BJ (cell line): ENCODE measurements around the gene FRMD3. TPM values are rescaled to one million over a fixed set of nuclear protein-coding genes. Genes with fewer than 3 reads are reported as not detected.

Experiments
- CTCF ChIA-PET: fragments of 350-600 bp; formaldehyde crosslinking; extraction: SDS; loops from one replicate; lab custom pipeline; 2021; ENCODE audit warnings: antibody characterized with exemption, inconsistent platforms; lab: Yijun Ruan, JAX
- POLR2A ChIA-PET: fragments of 300-600 bp; sonication (Branson Sonifier 250); formaldehyde crosslinking; extraction: SDS; loops from one replicate; lab custom pipeline; 2021; ENCODE audit warnings: antibody characterized with exemption; lab: Charles Lee
- DNase-seq: peaks from one replicate; pipeline ENCODE4 v3.0.0-alpha.2; 2011; ENCODE audit warnings: low read depth
- H3K27me3 ChIP-seq: 2 replicates; pipeline ENCODE4 v1.6.0; 2011; ENCODE audit warnings: low read length; ENCODE audit not compliant: control insufficient read depth, insufficient read depth
- H3K36me3 ChIP-seq: 2 replicates; pipeline ENCODE4 v1.5.1; 2011; ENCODE audit warnings: low read length; ENCODE audit not compliant: control insufficient read depth, insufficient read depth
- H3K4me3 ChIP-seq: 2 replicates; pipeline ENCODE4 v1.5.1; 2011; ENCODE audit warnings: low read depth, mild to moderate bottlenecking, control low read depth, low read length
- polyA plus RNA-seq: library from polyadenylated mRNA; depleted of rRNA; stranded (reverse); fragments of >200 nt; gene quantifications from 2 replicates; pipeline ENCODE4 v1.2.3, GENCODE V29; 2011
- TF ChIP-seq, protein P1 (sequence below): IDR thresholded peaks from 2 replicates; pipeline ENCODE4 v1.5.1; 2011; ENCODE audit warnings: low read depth, mild to moderate bottlenecking, control low read depth, inconsistent platforms, low read length, moderate library complexity; ENCODE audit not compliant: insufficient read depth

The FRMD3 gene
- polyA plus RNA-seq, 1 experiment, result 0.10 TPM

GRCh38 chr9:83572524-83572923 is 34.3 kb upstream of the FRMD3 start:
- no peak for DNase-seq
- Histone ChIP-seq H3K36me3 (no peaks in the 10 kb centered on the region), H3K4me3 (no peak overlapping the region), H3K27me3 (no peaks in the 10 kb centered on the region)
- CTCF ChIA-PET, result no interaction called here
- POLR2A ChIA-PET, result no interaction called here
- TF ChIP-seq, protein P1, sequence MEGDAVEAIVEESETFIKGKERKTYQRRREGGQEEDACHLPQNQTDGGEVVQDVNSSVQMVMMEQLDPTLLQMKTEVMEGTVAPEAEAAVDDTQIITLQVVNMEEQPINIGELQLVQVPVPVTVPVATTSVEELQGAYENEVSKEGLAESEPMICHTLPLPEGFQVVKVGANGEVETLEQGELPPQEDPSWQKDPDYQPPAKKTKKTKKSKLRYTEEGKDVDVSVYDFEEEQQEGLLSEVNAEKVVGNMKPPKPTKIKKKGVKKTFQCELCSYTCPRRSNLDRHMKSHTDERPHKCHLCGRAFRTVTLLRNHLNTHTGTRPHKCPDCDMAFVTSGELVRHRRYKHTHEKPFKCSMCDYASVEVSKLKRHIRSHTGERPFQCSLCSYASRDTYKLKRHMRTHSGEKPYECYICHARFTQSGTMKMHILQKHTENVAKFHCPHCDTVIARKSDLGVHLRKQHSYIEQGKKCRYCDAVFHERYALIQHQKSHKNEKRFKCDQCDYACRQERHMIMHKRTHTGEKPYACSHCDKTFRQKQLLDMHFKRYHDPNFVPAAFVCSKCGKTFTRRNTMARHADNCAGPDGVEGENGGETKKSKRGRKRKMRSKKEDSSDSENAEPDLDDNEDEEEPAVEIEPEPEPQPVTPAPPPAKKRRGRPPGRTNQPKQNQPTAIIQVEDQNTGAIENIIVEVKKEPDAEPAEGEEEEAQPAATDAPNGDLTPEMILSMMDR, result no peak

- POLR2A ChIA-PET, result no interaction called here
- CTCF ChIA-PET, result no interaction called here
These were observed 32.2 kb upstream of the FRMD3 start for GRCh38 chr9:83570359-83570758.

GRCh38 chr9:83569326-83569725 is 31.1 kb upstream of the FRMD3 start:
- Histone ChIP-seq H3K36me3 (no peaks in the 10 kb centered on the region), H3K27me3 (no peaks in the 10 kb centered on the region), H3K4me3 (no peak overlapping the region)
- CTCF ChIA-PET, result no interaction called here
- TF ChIP-seq, protein P1, result no peak
- no peak for DNase-seq
- POLR2A ChIA-PET, result no interaction called here

More at GRCh38 chr9:83570359-83570758, 32.2 kb upstream of the FRMD3 start:
- TF ChIP-seq, protein P1, result no peak
- H3K27me3 ChIP-seq, result no peaks in the 10 kb centered on the region
- H3K36me3 ChIP-seq, result no peaks in the 10 kb centered on the region
- DNase-seq, result no peak
- no peak overlapping the region for H3K4me3 ChIP-seq

- no peak overlapping the region for H3K4me3 ChIP-seq
- no peaks in the 10 kb centered on the region for H3K27me3 ChIP-seq
- H3K36me3 ChIP-seq, result no peaks in the 10 kb centered on the region
- POLR2A ChIA-PET, result no interaction called here
- CTCF ChIA-PET, result interaction anchor here (0.8 kb wide), 1 partner anchor 25 kb away, joined by 4 read pairs; the partner anchor contains the start of gene FRMD3
- TF ChIP-seq, protein P1, result no peak
- no peak for DNase-seq
These were observed 25.2 kb upstream of the FRMD3 start for GRCh38 chr9:83563360-83563759.

DNA sequence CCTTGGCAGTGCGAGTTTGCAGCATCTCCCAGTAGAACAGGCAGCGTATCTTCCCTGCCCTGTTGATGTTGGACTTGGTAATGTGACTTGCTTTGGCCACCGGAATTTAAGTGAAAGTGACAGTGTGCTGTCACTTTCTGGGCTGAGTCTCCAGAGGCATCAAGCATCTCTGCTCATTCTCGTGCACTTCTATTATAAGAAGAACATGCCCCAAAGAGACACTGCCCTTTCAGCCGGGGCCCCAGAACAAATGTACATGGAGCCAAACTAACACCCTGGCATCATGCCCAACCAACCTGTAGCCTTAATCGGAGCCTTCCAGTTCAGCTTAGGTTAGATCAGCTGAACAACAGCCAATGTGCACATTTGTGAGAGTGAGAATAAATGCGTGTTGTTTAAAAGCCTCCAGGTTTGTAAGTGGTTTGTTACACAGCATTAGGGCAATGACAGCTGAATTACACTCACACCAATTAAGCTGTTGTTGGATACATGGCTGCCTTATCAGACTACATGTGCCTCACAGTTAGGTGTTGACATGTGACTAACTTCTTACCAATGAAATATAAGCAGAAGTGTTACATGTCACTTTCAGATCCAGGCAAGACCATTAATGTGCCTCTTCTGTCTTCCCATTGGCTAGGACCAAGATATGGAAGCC is 22.1 kb upstream of the FRMD3 start:
- ChIA-PET POLR2A (no interaction called here), CTCF (interaction anchor here (1.9 kb wide), 1 partner anchor 16 kb away, joined by 6 read pairs; no protein-coding TSS in a partner anchor)

More for the DNA sequence above, 22.1 kb upstream of the FRMD3 start:
- Histone ChIP-seq H3K27me3 (no peaks in the 10 kb centered on the region), H3K4me3 (no peak overlapping the region), H3K36me3 (no peaks in the 10 kb centered on the region)
- TF ChIP-seq, protein P1, result no peak
- no peak for DNase-seq
